Gastrocnemius medialis (tissue), 4 donors: Measurements from ENCODE around the gene NNAT.

Source experiments
- POLR2A ChIP-seq, 2 donors: fragments of 450-650 bp; IDR thresholded peaks; one replicate each; pipeline ENCODE4 v1.6.1; 2017; ENCODE audit warnings: antibody characterized with exemption in 2 of 2, mild to moderate bottlenecking in 2 of 2, moderate library complexity in 2 of 2
- TF ChIP-seq, protein P1 (sequence below), 5 experiments: fragments of 450-650 bp in 3 of 5; fragments of 200-600 bp in 2 of 5; sonication (generic) in 2 of 5; IDR thresholded peaks in 4 of 5; conservative IDR thresholded peaks in 1 of 5; 1 replicate in 4 of 5; 2 replicates in 1 of 5; pipeline ENCODE4 v1.5.1; 2016 to 2019; ENCODE audit warnings: antibody characterized with exemption in 5 of 5, mild to moderate bottlenecking in 3 of 5, moderate library complexity in 3 of 5

DNA sequence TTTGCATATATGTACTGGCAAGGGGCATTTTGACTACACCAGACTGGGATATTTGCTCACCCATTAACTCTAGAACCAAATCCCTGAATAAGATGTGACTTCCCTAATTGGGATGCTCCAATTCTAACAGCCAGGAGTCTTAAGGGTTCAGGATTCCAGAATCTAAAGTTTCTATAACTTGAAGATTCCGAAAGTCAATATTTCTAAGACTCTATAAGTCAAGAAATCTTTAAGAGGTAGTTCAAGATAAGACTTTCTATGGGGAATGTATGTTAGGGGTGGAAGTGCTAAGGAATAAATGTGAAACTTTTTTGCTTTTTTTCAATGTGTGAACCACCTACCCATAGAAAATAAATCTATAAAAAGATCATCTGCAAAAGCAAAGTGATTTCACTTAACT is 49.4 kb downstream of the NNAT start:
- TF ChIP-seq, protein P1, sequence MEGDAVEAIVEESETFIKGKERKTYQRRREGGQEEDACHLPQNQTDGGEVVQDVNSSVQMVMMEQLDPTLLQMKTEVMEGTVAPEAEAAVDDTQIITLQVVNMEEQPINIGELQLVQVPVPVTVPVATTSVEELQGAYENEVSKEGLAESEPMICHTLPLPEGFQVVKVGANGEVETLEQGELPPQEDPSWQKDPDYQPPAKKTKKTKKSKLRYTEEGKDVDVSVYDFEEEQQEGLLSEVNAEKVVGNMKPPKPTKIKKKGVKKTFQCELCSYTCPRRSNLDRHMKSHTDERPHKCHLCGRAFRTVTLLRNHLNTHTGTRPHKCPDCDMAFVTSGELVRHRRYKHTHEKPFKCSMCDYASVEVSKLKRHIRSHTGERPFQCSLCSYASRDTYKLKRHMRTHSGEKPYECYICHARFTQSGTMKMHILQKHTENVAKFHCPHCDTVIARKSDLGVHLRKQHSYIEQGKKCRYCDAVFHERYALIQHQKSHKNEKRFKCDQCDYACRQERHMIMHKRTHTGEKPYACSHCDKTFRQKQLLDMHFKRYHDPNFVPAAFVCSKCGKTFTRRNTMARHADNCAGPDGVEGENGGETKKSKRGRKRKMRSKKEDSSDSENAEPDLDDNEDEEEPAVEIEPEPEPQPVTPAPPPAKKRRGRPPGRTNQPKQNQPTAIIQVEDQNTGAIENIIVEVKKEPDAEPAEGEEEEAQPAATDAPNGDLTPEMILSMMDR (IDR thresholded peaks at IDR 0.05 in 4 of 5, conservative IDR thresholded peaks at IDR 0.05 in 1 of 5): no peak
- TF ChIP-seq POLR2A (IDR thresholded peaks at IDR 0.05): no peak
